Kidney epithelial cell (primary cell): ENCODE results near the gene DNTT. TPM values are rescaled to one million over a fixed set of nuclear protein-coding genes. Genes with fewer than 3 reads are reported as not detected.

Experiments
- DNase-seq: peaks from one replicate; pipeline ENCODE4 v3.0.0-alpha.2; 2010; ENCODE audit warnings: low read depth
- H3K27me3 ChIP-seq: 2 replicates; pipeline ENCODE4 v1.6.0; 2011; ENCODE audit warnings: low read length; ENCODE audit not compliant: control insufficient read depth, insufficient read depth
- H3K36me3 ChIP-seq: 2 replicates; pipeline ENCODE4 v1.5.1; 2011; ENCODE audit warnings: low read length; ENCODE audit not compliant: control insufficient read depth, insufficient read depth
- H3K4me3 ChIP-seq: 2 replicates; pipeline ENCODE4 v1.5.1; 2011; ENCODE audit warnings: low read depth, mild to moderate bottlenecking, control low read depth, low read length
- CTCF ChIP-seq: IDR thresholded peaks from 2 replicates; pipeline ENCODE4 v1.5.1; 2011; ENCODE audit warnings: mild to moderate bottlenecking, moderate library complexity, low read length, control low read depth, inconsistent platforms; ENCODE audit not compliant: insufficient read depth, poor library complexity, severe bottlenecking
- total RNA-seq: library from RNA; depleted of rRNA; stranded (reverse); fragments of >200 nt; gene quantifications from 2 replicates; pipeline ENCODE4 v1.2.3, GENCODE V29; 2015

The DNTT gene
- total RNA-seq, 1 donor from 2014 or later, result not detected

DNA sequence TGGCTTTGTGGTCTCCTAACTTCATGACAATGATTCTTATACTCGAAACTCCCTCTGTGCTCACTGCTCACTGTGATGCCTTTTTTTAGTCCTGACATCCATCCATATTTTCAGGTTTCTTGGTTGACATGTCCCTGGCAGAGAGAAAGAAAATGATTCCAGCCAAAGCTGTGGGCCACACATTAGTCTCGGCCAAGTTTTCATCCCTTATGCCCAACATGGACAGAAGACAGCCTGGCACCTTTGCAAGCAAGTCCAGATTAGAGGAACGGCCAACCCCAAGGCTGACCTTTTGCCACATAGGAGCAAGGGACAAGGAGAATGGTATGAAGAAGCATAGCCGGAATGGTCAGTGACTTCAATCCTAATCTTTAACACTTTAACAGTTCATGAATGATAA, 63.2 kb downstream of the DNTT start:
- no peaks in the 10 kb centered on the region for H3K27me3 ChIP-seq
- no peak overlapping the region for H3K4me3 ChIP-seq
- no peak for TF ChIP-seq CTCF
- no peak for DNase-seq
- no peaks in the 10 kb centered on the region for H3K36me3 ChIP-seq

GRCh38 chr10:96368971-96369370, 64.7 kb downstream of the DNTT start:
- H3K36me3 ChIP-seq, result no peaks in the 10 kb centered on the region
- DNase-seq, result no peak
- H3K27me3 ChIP-seq, result no peaks in the 10 kb centered on the region
- no peak overlapping the region for H3K4me3 ChIP-seq
- no peak for TF ChIP-seq CTCF

GRCh38 chr10:96369890-96370583, 65.8 kb downstream of the DNTT start:
- DNase-seq, result no peak
- H3K36me3 ChIP-seq, result no peaks in the 10 kb centered on the region
- TF ChIP-seq CTCF, result no peak

GRCh38 chr10:96370584-96371157, 66.4 kb downstream of the DNTT start:
- H3K36me3 ChIP-seq, result no peaks in the 10 kb centered on the region
- no peak overlapping the region for H3K4me3 ChIP-seq
- no peaks in the 10 kb centered on the region for H3K27me3 ChIP-seq
- peak; percentile 80 for TF ChIP-seq CTCF
- DNase-seq, result no peak

More at GRCh38 chr10:96369890-96370583, 65.8 kb downstream of the DNTT start:
- Histone ChIP-seq H3K4me3 (no peak overlapping the region), H3K27me3 (no peaks in the 10 kb centered on the region)

DNA sequence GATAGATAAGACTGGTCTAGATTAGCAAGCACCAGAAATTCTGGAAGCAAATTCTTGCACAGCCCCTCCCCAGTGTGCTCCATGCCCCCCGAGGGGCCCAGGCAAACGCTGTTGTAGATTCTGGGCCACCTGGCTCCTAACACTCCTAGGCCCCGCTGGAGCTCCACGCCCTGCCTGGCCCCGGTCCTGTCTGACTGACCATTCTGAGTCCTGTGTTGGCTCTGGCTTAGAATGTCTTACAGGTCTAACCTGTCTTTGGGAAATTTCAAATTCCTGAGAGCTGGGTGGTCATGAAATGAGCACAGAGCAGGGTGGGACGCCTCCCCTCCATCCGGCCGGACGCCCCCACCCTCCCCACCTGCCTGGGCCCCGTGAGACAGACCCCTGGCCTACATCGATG, 67.1 kb downstream of the DNTT start:
- TF ChIP-seq CTCF, result no peak
- Histone ChIP-seq H3K4me3 (no peak overlapping the region), H3K36me3 (no peaks in the 10 kb centered on the region), H3K27me3 (no peaks in the 10 kb centered on the region)
- no peak for DNase-seq

GRCh38 chr10:96374004-96374403, 69.8 kb downstream of the DNTT start:
- TF ChIP-seq CTCF, result no peak
- H3K4me3 ChIP-seq, result no peak overlapping the region
- H3K27me3 ChIP-seq, result no peaks in the 10 kb centered on the region
- DNase-seq, result no peak
- no peaks in the 10 kb centered on the region for H3K36me3 ChIP-seq
